ENCODE data around the gene SV2C. TPM values are rescaled to one million over a fixed set of nuclear protein-coding genes. Genes with fewer than 3 reads are reported as not detected.

SV2C gene
- total RNA-seq, 1 donor from 2014 or later, result 0.33 TPM

GRCh38 chr5:76401801-76402250 is 318.6 kb downstream of the SV2C start:
- TF ChIP-seq, protein P1, sequence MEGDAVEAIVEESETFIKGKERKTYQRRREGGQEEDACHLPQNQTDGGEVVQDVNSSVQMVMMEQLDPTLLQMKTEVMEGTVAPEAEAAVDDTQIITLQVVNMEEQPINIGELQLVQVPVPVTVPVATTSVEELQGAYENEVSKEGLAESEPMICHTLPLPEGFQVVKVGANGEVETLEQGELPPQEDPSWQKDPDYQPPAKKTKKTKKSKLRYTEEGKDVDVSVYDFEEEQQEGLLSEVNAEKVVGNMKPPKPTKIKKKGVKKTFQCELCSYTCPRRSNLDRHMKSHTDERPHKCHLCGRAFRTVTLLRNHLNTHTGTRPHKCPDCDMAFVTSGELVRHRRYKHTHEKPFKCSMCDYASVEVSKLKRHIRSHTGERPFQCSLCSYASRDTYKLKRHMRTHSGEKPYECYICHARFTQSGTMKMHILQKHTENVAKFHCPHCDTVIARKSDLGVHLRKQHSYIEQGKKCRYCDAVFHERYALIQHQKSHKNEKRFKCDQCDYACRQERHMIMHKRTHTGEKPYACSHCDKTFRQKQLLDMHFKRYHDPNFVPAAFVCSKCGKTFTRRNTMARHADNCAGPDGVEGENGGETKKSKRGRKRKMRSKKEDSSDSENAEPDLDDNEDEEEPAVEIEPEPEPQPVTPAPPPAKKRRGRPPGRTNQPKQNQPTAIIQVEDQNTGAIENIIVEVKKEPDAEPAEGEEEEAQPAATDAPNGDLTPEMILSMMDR (conservative IDR thresholded peaks at IDR 0.05), result no peak
- no peak overlapping the region for H3K27ac Mint-ChIP-seq (ENCODE audit: unreplicated experiment)
- H3K4me3 Mint-ChIP-seq, result peak overlapping the region; percentile 90
- peaks cover 28% of the 10 kb centered on the region for H3K27me3 Mint-ChIP-seq (ENCODE audit: low read depth)
- H3K4me1 Mint-ChIP-seq, result no peaks in the 10 kb centered on the region
- H3K36me3 Mint-ChIP-seq (ENCODE audit: low read depth), result no peaks in the 10 kb centered on the region
- no peak for DNase-seq (ENCODE audit: low read depth, low spot score)
- no peaks in the 10 kb centered on the region for H3K9me3 Mint-ChIP-seq

DNA sequence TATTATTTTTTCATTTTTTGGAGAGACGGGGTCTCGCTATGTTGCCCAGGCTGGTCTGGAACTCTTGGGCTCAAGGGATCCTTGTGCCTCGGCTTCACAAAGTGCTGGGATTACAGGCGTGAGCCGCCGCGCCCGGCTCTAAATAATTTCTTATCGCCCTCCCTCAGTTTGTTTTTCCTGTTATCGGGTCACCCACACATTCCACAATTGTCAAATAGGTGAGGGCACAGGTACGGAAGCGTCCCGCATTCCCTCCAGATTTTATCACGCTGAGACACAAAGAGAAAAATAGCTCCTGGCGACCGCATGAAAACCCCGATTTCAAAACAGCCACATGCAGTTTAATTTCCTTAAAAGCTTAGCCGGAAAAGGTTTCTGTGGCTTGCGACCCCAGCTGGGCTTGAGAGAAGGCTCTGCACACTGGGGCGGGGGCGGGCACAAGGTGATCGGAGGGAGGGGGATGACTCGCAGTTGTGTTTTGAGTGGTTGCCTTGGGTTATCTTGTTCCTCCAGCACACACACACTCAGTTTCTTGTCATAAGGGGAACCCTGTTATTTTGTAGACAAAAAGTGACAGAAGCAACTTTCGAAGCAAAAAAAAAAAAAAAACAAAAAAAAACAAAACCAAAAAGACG is 319.2 kb downstream of the SV2C start:
- H3K4me3 Mint-ChIP-seq, result peak overlapping the region; percentile 90
- H3K27ac Mint-ChIP-seq (ENCODE audit: unreplicated experiment), result peak overlapping the region; percentile 97
- TF ChIP-seq, protein P1 (conservative IDR thresholded peaks at IDR 0.05), result no peak
- peaks cover 28% of the 10 kb centered on the region for H3K27me3 Mint-ChIP-seq (ENCODE audit: low read depth)
- H3K9me3 Mint-ChIP-seq, result no peaks in the 10 kb centered on the region
- no peaks in the 10 kb centered on the region for H3K36me3 Mint-ChIP-seq (ENCODE audit: low read depth)
- H3K4me1 Mint-ChIP-seq, result no peaks in the 10 kb centered on the region
- peak; percentile 19 for DNase-seq (ENCODE audit: low read depth, low spot score)

- TF ChIP-seq, protein P1 (conservative IDR thresholded peaks at IDR 0.05), result peak; percentile 85
- H3K36me3 Mint-ChIP-seq (ENCODE audit: low read depth), result no peaks in the 10 kb centered on the region
- H3K27me3 Mint-ChIP-seq (ENCODE audit: low read depth), result peaks cover 28% of the 10 kb centered on the region
- H3K4me1 Mint-ChIP-seq, result no peaks in the 10 kb centered on the region
- H3K9me3 Mint-ChIP-seq, result no peaks in the 10 kb centered on the region
- DNase-seq (ENCODE audit: low read depth, low spot score), result peak; percentile 77
- peak within 1 kb of the TSS; percentile 90 for H3K4me3 Mint-ChIP-seq
- H3K27ac Mint-ChIP-seq (ENCODE audit: unreplicated experiment), result peak within 1 kb of the TSS; percentile 97
Measured at GRCh38 chr5:76402886-76403765, 319.9 kb downstream of the SV2C start, which contains the start of gene IQGAP2. TSS of gene IQGAP2 (plus strand) at chr5:76403285. CDS start at chr5:76403546, 261 bp downstream.
